HepG2 (cell line): ENCODE data around the gene NGFR. TPM values are rescaled to one million over a fixed set of nuclear protein-coding genes. Genes with fewer than 3 reads are reported as not detected.

Source experiments
- ATAC-seq: fragments of 200-7000 bp; cut with Tn5 transposase; 3 replicates; pipeline ENCODE4 v1.9.1; 2020; ENCODE audit warnings: mild to moderate bottlenecking, moderate library complexity
- BruUV-seq: library from RNA; stranded (reverse); fragments of 400-500 nt; replicated peaks from 2 replicates; lab custom pipeline; 2021; lab: Mats Ljungman, UMichigan
- CTCF ChIA-PET: fragments of 300-600 bp; formaldehyde crosslinking; extraction: SDS; loops from one replicate; lab custom pipeline; 2021; ENCODE audit warnings: low total read pairs, inconsistent platforms, low intra/inter-chr PET ratio; lab: Yijun Ruan, JAX
- POLR2A ChIA-PET: fragments of 350-600 bp; sonication (Branson Sonifier 250); formaldehyde crosslinking; loops from one replicate; lab custom pipeline; 2020; ENCODE audit warnings: antibody characterized with exemption, inconsistent platforms; lab: Yijun Ruan, JAX
- DNase-seq: peaks from one replicate; pipeline ENCODE4 v3.0.0-alpha.2; 2015; ENCODE audit warnings: low spot score
- FAIRE-seq: peaks from 3 replicates; lab custom pipeline; 2011; peaks lifted over from hg19 to GRCh38; lab: Jason Lieb, UNC
- H2AFZ ChIP-seq: one replicate; pipeline ENCODE4 v1.6.1; 2011; ENCODE audit warnings: low read length, inconsistent platforms
- H3K27ac ChIP-seq: fragments of 300-600 bp; 3 replicates; pipeline ENCODE4 v1.8.0; 2011; ENCODE audit warnings: mixed run types, mild to moderate bottlenecking, mixed read lengths, low read length, inconsistent platforms; ENCODE audit not compliant: insufficient read depth; ENCODE audit errors: extremely low read length
- H3K27me3 ChIP-seq, 2 experiments: fragments of 200-600 bp in 1 of 2; 2 replicates in 1 of 2; 3 replicates in 1 of 2; pipeline versions ENCODE4 v1.6.0 to v1.8.0; 2011; ENCODE audit warnings: low read length in 2 of 2, mild to moderate bottlenecking in 2 of 2, moderate library complexity in 2 of 2, inconsistent platforms in 1 of 2; ENCODE audit not compliant: insufficient read depth in 2 of 2, control insufficient read depth in 1 of 2
- H3K36me3 ChIP-seq, 2 experiments: fragments of 200-600 bp in 1 of 2; replicated peaks in 1 of 2; 2 replicates in 1 of 2; 3 replicates in 1 of 2; pipeline versions ENCODE4 v1.5.1 to v1.8.0; 2011; ENCODE audit warnings: low read length in 2 of 2, inconsistent platforms in 1 of 2; ENCODE audit not compliant: insufficient read depth in 2 of 2, control insufficient read depth in 1 of 2
- H3K4me1 ChIP-seq: 2 replicates; pipeline ENCODE4 v1.5.1; 2012; ENCODE audit warnings: low read length, inconsistent platforms; ENCODE audit not compliant: insufficient read depth
- H3K4me2 ChIP-seq: 2 replicates; pipeline ENCODE4 v1.6.0; 2011; ENCODE audit warnings: low read depth, low read length, inconsistent platforms
- H3K4me3 ChIP-seq, 3 experiments: fragments of 200-600 bp in 1 of 3; sonication (generic), shearing (Covaris generic) in 1 of 3; replicated peaks in 1 of 3; 2 replicates each; pipeline ENCODE4 v1.5.1; 2011 to 2016; ENCODE audit warnings: low read length in 3 of 3, inconsistent platforms in 2 of 3, low read depth in 2 of 3, mild to moderate bottlenecking in 2 of 3, control low read depth in 1 of 3, mixed read lengths in 1 of 3; ENCODE audit not compliant: insufficient read depth in 1 of 3
- H3K79me2 ChIP-seq: one replicate; pipeline ENCODE4 v1.6.1; 2011; ENCODE audit warnings: low read length, inconsistent platforms; ENCODE audit not compliant: insufficient read depth
- H3K9ac ChIP-seq: 2 replicates; pipeline ENCODE4 v1.6.0; 2011; ENCODE audit warnings: mild to moderate bottlenecking, low read depth, low read length, inconsistent platforms; ENCODE audit not compliant: insufficient read depth
- H3K9me3 ChIP-seq: 2 replicates; pipeline ENCODE4 v1.5.1; 2012; ENCODE audit warnings: mild to moderate bottlenecking, low read length
- H4K20me1 ChIP-seq: 2 replicates; pipeline ENCODE4 v1.6.0; 2011; ENCODE audit warnings: inconsistent platforms, mild to moderate bottlenecking, low read length, moderate library complexity; ENCODE audit not compliant: insufficient read depth
- JUND ChIP-seq: sonication (generic); formaldehyde crosslinking; IDR thresholded peaks from 2 replicates; pipeline ENCODE4 v1.8.0; 2022; ENCODE audit warnings: mild to moderate bottlenecking, missing genetic modification reagents
- KLF15 ChIP-seq: sonication (generic); formaldehyde crosslinking; IDR thresholded peaks from 2 replicates; pipeline ENCODE4 v1.8.1; 2023; ENCODE audit warnings: borderline replicate concordance, mild to moderate bottlenecking, inconsistent platforms, missing genetic modification reagents, mixed read lengths
- SRY ChIP-seq: sonication (generic); formaldehyde crosslinking; IDR thresholded peaks from 2 replicates; pipeline ENCODE4 v1.8.0; 2022; ENCODE audit warnings: mild to moderate bottlenecking, missing genetic modification reagents
- TAF1 ChIP-seq: sonication (generic); formaldehyde crosslinking; IDR thresholded peaks from 2 replicates; pipeline ENCODE4 v1.4.0; 2020; ENCODE audit warnings: missing genetic modification reagents
- ZNF263 ChIP-seq: sonication (generic); formaldehyde crosslinking; IDR thresholded peaks from 2 replicates; pipeline ENCODE4 v1.4.0; 2020; ENCODE audit warnings: missing genetic modification reagents
- whole genome bisulfite sequencing: methylation state at CpG from one replicate; pipeline ENCODE4 v1.1.6; 2017; ENCODE audit warnings: low lambda C conversion rate; 5-methylcytosine and 5-hydroxymethylcytosine counted together
- in situ Hi-C: cut with HindIII; loops from 2 replicates; pipeline ENCODE4 v1.10.0; 2017; ENCODE audit warnings: low pct_unique_long_range_greater_than_20kb; ENCODE audit not compliant: extremely low pct_ligation_motif_present
- intact Hi-C: fragments of 100-400 bp; cut with micrococcal nuclease; formaldehyde crosslinking; loops from one replicate; pipeline ENCODE4 v1.10.0; 2022; ENCODE audit not compliant: unreplicated experiment
- polyA plus RNA-seq, 8 experiments: library from polyadenylated mRNA; depleted of rRNA in 3 of 8; stranded (reverse) in 7 of 8; unstranded in 1 of 8; fragments of >200 nt; fragmentation: Illumina TruSeq in 4 of 8; extraction: Trizol in 4 of 8; gene quantifications; 2 replicates each; pipeline versions ENCODE4 v1.2.1 to v1.2.3, GENCODE V29; 2011 to 2016; ENCODE audit warnings: low read depth in 4 of 8, missing spikeins in 1 of 8, mixed read lengths in 1 of 8; ENCODE audit not compliant: insufficient read depth in 1 of 8
- total RNA-seq, 5 experiments: library from RNA; depleted of rRNA; stranded (reverse); fragments of >200 nt; fragmentation: Illumina TruSeq; extraction: Trizol; gene quantifications; 2 replicates each; pipeline ENCODE4 v1.2.3, GENCODE V29; 2016; ENCODE audit warnings: low read depth in 1 of 5
- TF ChIP-seq, protein P1 (sequence below): IDR thresholded peaks from 2 replicates; pipeline ENCODE4 v1.6.1; 2016; ENCODE audit warnings: mild to moderate bottlenecking
- TF ChIP-seq, protein P2 (sequence below): sonication (generic); formaldehyde crosslinking; IDR thresholded peaks from 2 replicates; pipeline ENCODE4 v1.4.0; 2020; ENCODE audit warnings: missing genetic modification reagents

Gene NGFR
- total and polyA plus RNA-seq, 2 of the 13 experiments (the other 11 are each of a cell fraction or from before 2014, with no cell fraction given) = 1.1 to 1.8 TPM

DNA sequence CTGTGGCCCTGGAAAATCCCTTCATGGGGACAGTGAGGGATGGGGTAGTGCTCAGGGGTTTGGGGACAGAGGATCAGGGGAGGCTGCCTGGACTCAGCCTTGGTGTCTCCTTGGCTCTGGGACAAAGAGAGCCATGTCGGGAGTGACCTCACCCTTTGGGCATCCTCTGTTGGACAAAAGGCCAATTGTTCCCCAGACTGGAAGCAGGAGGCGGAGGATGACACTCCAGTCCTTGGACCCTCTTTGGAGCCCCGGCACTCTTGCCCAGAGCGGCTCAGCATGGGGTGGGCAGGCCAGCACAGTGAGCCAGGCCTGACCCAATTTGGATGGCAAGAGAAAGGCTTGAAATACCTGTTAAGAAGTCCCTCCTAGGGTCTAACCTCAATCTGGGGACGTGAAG, 41.0 kb upstream of the NGFR start (continued):
- TF ChIP-seq, protein P1, sequence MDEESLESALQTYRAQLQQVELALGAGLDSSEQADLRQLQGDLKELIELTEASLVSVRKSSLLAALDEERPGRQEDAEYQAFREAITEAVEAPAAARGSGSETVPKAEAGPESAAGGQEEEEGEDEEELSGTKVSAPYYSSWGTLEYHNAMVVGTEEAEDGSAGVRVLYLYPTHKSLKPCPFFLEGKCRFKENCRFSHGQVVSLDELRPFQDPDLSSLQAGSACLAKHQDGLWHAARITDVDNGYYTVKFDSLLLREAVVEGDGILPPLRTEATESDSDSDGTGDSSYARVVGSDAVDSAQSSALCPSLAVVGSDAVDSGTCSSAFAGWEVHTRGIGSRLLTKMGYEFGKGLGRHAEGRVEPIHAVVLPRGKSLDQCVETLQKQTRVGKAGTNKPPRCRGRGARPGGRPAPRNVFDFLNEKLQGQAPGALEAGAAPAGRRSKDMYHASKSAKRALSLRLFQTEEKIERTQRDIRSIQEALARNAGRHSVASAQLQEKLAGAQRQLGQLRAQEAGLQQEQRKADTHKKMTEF (CRISPR knock-in tag) = peak; percentile 43; the same call in 1 of the 2 replicates
- TF ChIP-seq KLF15 (CRISPR knock-in tag) = no peak
- TF ChIP-seq SRY (CRISPR knock-in tag) = no peak
- peak; percentile 96 for TF ChIP-seq JUND
- peak; percentile 30; the same call in 1 of the 2 replicates for TF ChIP-seq TAF1 (CRISPR knock-in tag)

DNA sequence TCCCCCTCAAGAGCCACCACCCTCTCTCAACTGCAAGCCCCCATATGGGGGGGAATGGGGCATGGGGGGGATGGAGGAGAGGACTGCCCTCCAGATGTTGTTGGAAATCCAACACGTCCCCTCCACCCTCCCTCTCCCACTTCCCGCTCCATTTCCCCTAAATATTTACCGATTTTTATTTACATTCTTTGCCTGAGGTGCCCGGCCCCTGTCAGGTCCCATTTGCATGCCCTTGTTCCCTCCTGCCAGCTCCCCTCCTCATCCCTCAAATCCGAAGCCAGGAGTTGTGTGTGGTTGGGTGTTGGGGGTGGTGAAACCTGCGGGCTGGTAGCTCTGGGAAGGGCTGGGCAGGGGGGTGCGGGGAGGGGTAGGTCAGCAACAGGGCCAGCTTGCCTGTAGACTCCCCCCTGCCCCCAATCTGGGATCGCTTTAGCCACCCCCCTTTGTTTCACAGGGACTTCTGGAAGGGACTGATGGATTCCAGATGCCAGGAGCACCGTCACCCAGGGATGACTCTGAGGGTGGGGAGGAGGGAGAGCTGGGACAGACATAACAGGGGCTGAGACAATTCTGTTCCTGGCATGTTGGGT, 39.7 kb upstream of the NGFR start:
- Histone ChIP-seq H3K79me2 (no peaks in the 10 kb centered on the region), H2AFZ (no peak overlapping the region), H3K9me3 (no peaks in the 10 kb centered on the region), H3K4me1 (peaks cover 50% of the 10 kb centered on the region), H3K36me3 (no peaks in the 10 kb centered on the region), H3K9ac (no peak overlapping the region), H3K27me3 (peaks cover 18 to 52% of the 10 kb centered on the region in 2 experiments), H3K27ac (no peak overlapping the region), H3K4me2 (peak overlapping the region; percentile 50; the same call in 1 of the 2 replicates), H3K4me3 (no peak overlapping the region; a peak in 1 of 6 replicates), H4K20me1 (no peaks in the 10 kb centered on the region)
- FAIRE-seq (no peak), DNase-seq (no peak), ATAC-seq (no peak)
- TF ChIP-seq ZNF263 = peak; percentile 98
- TF ChIP-seq, protein P2, sequence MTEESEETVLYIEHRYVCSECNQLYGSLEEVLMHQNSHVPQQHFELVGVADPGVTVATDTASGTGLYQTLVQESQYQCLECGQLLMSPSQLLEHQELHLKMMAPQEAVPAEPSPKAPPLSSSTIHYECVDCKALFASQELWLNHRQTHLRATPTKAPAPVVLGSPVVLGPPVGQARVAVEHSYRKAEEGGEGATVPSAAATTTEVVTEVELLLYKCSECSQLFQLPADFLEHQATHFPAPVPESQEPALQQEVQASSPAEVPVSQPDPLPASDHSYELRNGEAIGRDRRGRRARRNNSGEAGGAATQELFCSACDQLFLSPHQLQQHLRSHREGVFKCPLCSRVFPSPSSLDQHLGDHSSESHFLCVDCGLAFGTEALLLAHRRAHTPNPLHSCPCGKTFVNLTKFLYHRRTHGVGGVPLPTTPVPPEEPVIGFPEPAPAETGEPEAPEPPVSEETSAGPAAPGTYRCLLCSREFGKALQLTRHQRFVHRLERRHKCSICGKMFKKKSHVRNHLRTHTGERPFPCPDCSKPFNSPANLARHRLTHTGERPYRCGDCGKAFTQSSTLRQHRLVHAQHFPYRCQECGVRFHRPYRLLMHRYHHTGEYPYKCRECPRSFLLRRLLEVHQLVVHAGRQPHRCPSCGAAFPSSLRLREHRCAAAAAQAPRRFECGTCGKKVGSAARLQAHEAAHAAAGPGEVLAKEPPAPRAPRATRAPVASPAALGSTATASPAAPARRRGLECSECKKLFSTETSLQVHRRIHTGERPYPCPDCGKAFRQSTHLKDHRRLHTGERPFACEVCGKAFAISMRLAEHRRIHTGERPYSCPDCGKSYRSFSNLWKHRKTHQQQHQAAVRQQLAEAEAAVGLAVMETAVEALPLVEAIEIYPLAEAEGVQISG = no peak
- intact Hi-C loops = loop anchor here (5.0 kb wide), 1 partner anchor 48 kb away; no protein-coding TSS in a partner anchor
- BruUV-seq = no TSS peak
- ChIA-PET CTCF (no interaction called here), POLR2A (interaction anchor here (0.9 to 1.4 kb wide), 5 partner anchors 12 to 60 kb away, joined by 3 to 5 read pairs (median 3); partner anchors contain the start of gene PHB1)
- in situ Hi-C loops = no loop called here
- WGBS = 16% methylated on average over 9 of the region's 9 CpGs
